OCI-LY3 (cell line): ENCODE data around the gene COX6A2.

Experiments
- H2AFZ ChIP-seq: fragments of 200-600, 300-600 bp; shearing (Covaris generic); 2 replicates; pipeline ENCODE4 v1.6.0; 2014; ENCODE audit warnings: antibody characterized with exemption, low read depth, low read length
- H3K27ac ChIP-seq: fragments of 200-600, 300-600 bp; sonication (generic); 2 replicates; pipeline ENCODE4 v1.5.1; 2014; ENCODE audit warnings: mild to moderate bottlenecking, low read length, moderate library complexity, mixed read lengths
- H3K27me3 ChIP-seq: fragments of 200-600, 300-600 bp; sonication (generic); 2 replicates; pipeline ENCODE4 v1.6.1; 2014; ENCODE audit warnings: low read depth, low read length, mixed read lengths
- H3K36me3 ChIP-seq: fragments of 200-600, 300-600 bp; sonication (generic); replicated peaks from 2 replicates; pipeline ENCODE3; 2014; ENCODE audit warnings: low read depth, low read length, mixed read lengths
- H3K4me1 ChIP-seq: fragments of 300-600, 200-600 bp; sonication (generic); 2 replicates; pipeline ENCODE4 v1.6.1; 2014; ENCODE audit warnings: low read length, mixed read lengths
- H3K4me2 ChIP-seq: fragments of 200-600, 300-600 bp; sonication (generic); 2 replicates; pipeline ENCODE4 v1.6.1; 2014; ENCODE audit warnings: low read length, mixed read lengths
- H3K4me3 ChIP-seq: fragments of 300-600, 200-600 bp; sonication (generic); 2 replicates; pipeline ENCODE4 v1.5.1; 2014; ENCODE audit warnings: antibody characterized with exemption, mild to moderate bottlenecking, low read length, moderate library complexity
- H3K79me2 ChIP-seq: fragments of 300-600, 200-600 bp; shearing (Covaris generic); 2 replicates; pipeline ENCODE4 v1.6.1; 2014; ENCODE audit warnings: mild to moderate bottlenecking, low read length, mixed read lengths
- H3K9ac ChIP-seq: fragments of 300-600, 200-600 bp; shearing (Covaris generic); 2 replicates; pipeline ENCODE4 v1.6.0; 2014; ENCODE audit warnings: mild to moderate bottlenecking, low read length, moderate library complexity
- H3K9me3 ChIP-seq: fragments of 200-600, 300-600 bp; shearing (Covaris generic); 2 replicates; pipeline ENCODE4 v1.6.1; 2014; ENCODE audit warnings: low read length, mixed read lengths; ENCODE audit not compliant: insufficient read depth
- H4K20me1 ChIP-seq: fragments of 200-600, 300-600 bp; sonication (generic); 2 replicates; pipeline ENCODE4 v1.6.1; 2016; ENCODE audit warnings: low read length, mixed read lengths; ENCODE audit not compliant: insufficient read depth
- EZH2phosphoT487 ChIP-seq: fragments of 200-600 bp; shearing (Covaris generic); IDR thresholded peaks from 2 replicates; pipeline ENCODE4 v1.6.1; 2018; ENCODE audit warnings: antibody characterized with exemption, mixed run types, low read depth
- TF ChIP-seq, protein P1 (sequence below): fragments of 200-600, 300-600 bp; sonication (generic); IDR thresholded peaks from 2 replicates; pipeline ENCODE4 v1.5.1; 2014; ENCODE audit warnings: antibody characterized with exemption, low read length, low read depth

Gene COX6A2

DNA sequence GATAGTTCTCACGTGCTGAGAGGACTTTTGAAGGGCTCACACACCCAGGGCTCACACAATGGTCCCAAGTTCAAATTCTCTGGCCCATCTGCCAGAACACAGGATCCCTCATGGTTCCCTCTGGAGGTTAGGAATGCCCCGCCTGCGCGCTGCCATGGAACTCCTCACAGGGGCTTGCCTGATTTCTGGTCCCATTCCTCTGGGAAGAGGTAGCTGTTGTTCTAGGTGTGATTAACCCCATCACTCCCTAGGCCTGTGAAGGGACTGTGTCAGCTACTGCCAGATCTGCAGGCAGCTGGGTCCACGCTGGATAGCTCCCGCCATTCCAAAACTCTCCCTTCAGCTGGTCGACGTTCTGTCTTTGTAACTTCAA is 28.8 kb upstream of the COX6A2 start:
- H3K4me1 ChIP-seq = peaks cover 13% of the 10 kb centered on the region
- H3K36me3 ChIP-seq = peaks cover 16% of the 10 kb centered on the region
- H3K27me3 ChIP-seq = no peaks in the 10 kb centered on the region
- no peak overlapping the region for H3K9ac ChIP-seq
- no peak overlapping the region for H3K27ac ChIP-seq
- peaks cover 39% of the 10 kb centered on the region for H3K79me2 ChIP-seq
- H4K20me1 ChIP-seq = peaks cover 22% of the 10 kb centered on the region
- no peak overlapping the region for H2AFZ ChIP-seq
- TF ChIP-seq, protein P1, sequence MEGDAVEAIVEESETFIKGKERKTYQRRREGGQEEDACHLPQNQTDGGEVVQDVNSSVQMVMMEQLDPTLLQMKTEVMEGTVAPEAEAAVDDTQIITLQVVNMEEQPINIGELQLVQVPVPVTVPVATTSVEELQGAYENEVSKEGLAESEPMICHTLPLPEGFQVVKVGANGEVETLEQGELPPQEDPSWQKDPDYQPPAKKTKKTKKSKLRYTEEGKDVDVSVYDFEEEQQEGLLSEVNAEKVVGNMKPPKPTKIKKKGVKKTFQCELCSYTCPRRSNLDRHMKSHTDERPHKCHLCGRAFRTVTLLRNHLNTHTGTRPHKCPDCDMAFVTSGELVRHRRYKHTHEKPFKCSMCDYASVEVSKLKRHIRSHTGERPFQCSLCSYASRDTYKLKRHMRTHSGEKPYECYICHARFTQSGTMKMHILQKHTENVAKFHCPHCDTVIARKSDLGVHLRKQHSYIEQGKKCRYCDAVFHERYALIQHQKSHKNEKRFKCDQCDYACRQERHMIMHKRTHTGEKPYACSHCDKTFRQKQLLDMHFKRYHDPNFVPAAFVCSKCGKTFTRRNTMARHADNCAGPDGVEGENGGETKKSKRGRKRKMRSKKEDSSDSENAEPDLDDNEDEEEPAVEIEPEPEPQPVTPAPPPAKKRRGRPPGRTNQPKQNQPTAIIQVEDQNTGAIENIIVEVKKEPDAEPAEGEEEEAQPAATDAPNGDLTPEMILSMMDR = no peak
- H3K4me3 ChIP-seq = no peak overlapping the region
- H3K9me3 ChIP-seq = no peaks in the 10 kb centered on the region
- no peak overlapping the region for H3K4me2 ChIP-seq

DNA sequence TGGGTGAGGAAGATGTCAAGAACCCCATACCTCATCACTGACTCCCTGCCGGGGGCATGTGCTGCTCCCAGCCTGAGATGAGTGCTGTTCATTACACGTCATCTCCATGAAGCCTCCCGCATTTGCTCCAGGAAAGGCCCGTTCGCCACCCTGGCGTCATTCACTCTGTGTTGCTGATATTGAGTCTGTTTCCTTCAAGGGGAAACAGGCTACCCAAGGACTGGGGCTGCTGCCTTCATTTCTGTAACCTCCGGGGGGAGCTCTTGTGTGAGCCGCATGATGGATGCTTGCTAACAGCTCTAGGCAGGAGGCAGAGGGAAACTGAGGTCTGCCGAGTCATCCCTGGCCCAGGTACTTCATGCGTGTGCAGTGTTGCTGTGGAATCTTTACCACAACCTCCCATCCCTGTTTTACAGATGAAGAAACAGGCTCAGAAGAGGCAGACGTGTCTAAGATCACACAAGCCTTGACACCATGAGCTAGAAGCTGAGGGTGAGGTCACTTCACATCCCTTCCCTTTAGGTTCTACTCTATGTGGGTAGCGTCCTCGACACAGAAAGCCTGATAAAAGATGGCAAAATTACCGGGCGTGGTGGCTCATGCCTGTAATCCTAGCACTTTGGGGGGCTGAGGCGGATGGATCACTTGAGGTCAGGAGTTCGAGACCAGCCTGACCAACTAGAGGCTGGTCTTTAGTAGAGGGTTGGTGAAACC is 27.6 kb upstream of the COX6A2 start:
- no peak for TF ChIP-seq EZH2phosphoT487
- TF ChIP-seq, protein P1 = peak; percentile 41; the same call in 1 of the 2 replicates
- no peak overlapping the region for H3K4me3 ChIP-seq
- H3K27me3 ChIP-seq = no peaks in the 10 kb centered on the region
- no peak overlapping the region for H3K27ac ChIP-seq
- H3K9ac ChIP-seq = no peak overlapping the region
- peaks cover 16% of the 10 kb centered on the region for H3K4me1 ChIP-seq
- H2AFZ ChIP-seq = no peak overlapping the region
- no peaks in the 10 kb centered on the region for H3K9me3 ChIP-seq
- H3K79me2 ChIP-seq = peaks cover 39% of the 10 kb centered on the region
- H4K20me1 ChIP-seq = peaks cover 22% of the 10 kb centered on the region
- H3K36me3 ChIP-seq = peaks cover 16% of the 10 kb centered on the region
- no peak overlapping the region for H3K4me2 ChIP-seq

DNA sequence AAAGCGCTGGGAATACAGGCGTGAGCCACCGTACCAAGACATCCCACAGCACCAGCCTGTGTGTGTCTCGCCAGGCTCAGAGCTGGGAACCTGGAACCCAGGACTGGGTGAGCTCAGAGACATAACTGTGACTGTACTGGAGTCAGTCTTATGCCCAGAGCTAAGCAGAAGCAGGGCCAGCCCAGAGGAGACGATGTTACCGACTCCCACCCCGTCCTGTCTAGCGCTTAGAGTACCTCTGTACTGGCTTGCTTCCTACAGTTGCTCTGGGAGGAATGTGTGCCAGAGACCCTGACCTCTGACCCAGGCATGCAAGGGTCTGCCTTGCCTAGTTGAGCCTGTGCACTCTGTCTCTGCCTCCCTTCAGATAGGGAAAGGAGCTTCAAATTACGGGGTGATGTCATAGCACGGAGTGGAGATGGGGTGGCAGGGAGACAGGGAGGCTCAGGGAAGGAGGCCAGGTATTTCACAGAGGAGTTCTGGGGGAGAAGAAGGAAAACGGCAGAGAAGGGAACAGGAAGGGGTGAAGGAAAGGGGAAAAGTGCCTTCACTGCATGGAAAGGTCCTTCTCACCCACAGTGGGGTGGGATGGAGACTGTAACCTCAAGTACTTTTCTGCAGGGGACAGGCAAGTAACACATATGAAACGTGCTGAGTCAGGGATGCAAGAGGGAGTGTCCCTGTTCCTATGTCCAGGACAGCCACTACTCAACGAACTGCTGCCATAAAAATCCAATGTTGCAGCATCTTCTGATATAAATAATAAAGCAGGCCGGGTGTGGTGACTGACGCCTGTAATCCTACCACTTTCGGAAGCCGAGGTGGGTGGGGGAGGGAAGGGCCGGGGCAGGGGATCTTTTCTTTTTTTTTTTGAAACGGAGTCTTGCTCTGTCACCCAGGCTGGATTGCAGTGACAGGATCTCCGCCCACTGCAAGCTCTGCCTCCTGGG is 25.4 kb upstream of the COX6A2 start:
- H3K4me2 ChIP-seq = no peak overlapping the region
- peaks cover 22% of the 10 kb centered on the region for H4K20me1 ChIP-seq
- H3K4me3 ChIP-seq = no peak overlapping the region
- H3K4me1 ChIP-seq = peaks cover 11% of the 10 kb centered on the region
- no peak overlapping the region for H3K27ac ChIP-seq
- H3K36me3 ChIP-seq = peaks cover 16% of the 10 kb centered on the region
- H3K27me3 ChIP-seq = no peaks in the 10 kb centered on the region
- no peak overlapping the region for H2AFZ ChIP-seq
- no peaks in the 10 kb centered on the region for H3K9me3 ChIP-seq
- H3K79me2 ChIP-seq = peaks cover 35% of the 10 kb centered on the region
- TF ChIP-seq EZH2phosphoT487 = no peak
- TF ChIP-seq, protein P1 = no peak
- H3K9ac ChIP-seq = no peak overlapping the region

DNA sequence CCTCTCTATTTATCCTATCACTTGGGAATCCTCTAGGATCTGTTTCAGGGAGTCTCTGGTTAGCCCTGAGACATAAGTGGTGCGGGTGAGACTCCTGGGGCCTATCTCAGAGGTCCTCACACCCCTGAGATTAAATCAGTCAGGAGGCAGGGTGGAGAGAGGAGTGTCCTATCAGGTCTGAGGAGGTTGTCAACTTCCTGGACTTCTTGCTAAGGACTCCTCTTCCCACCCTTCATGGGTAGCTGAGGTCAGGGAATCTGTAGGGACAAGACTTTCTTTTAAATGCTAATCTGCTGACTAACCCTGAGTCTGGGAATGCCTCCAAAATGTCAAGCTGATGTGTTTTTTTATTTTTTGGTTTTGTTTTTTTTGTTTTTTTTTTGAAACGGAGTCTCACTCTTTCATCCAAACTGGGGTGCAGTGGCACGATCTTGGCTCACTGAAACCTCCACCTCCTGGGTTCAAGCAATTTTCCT is 24.5 kb upstream of the COX6A2 start:
- Histone ChIP-seq H3K9ac (no peak overlapping the region), H3K4me1 (peaks cover 4% of the 10 kb centered on the region), H4K20me1 (peaks cover 17% of the 10 kb centered on the region), H3K9me3 (no peaks in the 10 kb centered on the region), H3K79me2 (peaks cover 27% of the 10 kb centered on the region), H3K4me3 (no peak overlapping the region), H3K27me3 (no peaks in the 10 kb centered on the region), H2AFZ (no peak overlapping the region), H3K27ac (no peak overlapping the region), H3K4me2 (no peak overlapping the region), H3K36me3 (peaks cover 10% of the 10 kb centered on the region)
- no peak for TF ChIP-seq EZH2phosphoT487
- TF ChIP-seq, protein P1 = no peak
